ENCODE data around the gene WDR17. TPM values are rescaled to one million over a fixed set of nuclear protein-coding genes. Genes with fewer than 3 reads are reported as not detected.
A peak's percentile ranks its signal among the peaks of the same experiment; 100 is the strongest.

The WDR17 gene
- total and polyA plus RNA-seq, 8 donors, result 0.68 to 3.0 (median 2.2) TPM

- Histone ChIP-seq H3K27me3 (no peaks in the 10 kb centered on the region), H3K36me3 (no peaks in the 10 kb centered on the region), H3K4me1 (no peaks in the 10 kb centered on the region), H3K4me3 (no peak overlapping the region), H3K27ac (no peak overlapping the region), H3K9me3 (no peaks in the 10 kb centered on the region)
- intact Hi-C loops (cut with DNase I), result no loop called here
- DNase-seq, result no peak
- ATAC-seq, result no peak
- TF ChIP-seq CTCF (IDR thresholded peaks at IDR 0.05), result no peak
- FAIRE-seq, result no peak
Measured at GRCh38 chr4:176102414-176103063, 36.9 kb downstream of the WDR17 start.

GRCh38 chr4:176107695-176108094 is 42.1 kb downstream of the WDR17 start:
- DNase-seq (no peak), FAIRE-seq (no peak), ATAC-seq (no peak)
- TF ChIP-seq CTCF (IDR thresholded peaks at IDR 0.05), result no peak
- H3K4me1 ChIP-seq, result no peaks in the 10 kb centered on the region
- no peaks in the 10 kb centered on the region for H3K36me3 ChIP-seq
- no peaks in the 10 kb centered on the region for H3K9me3 ChIP-seq
- no peak overlapping the region for H3K27ac ChIP-seq
- intact Hi-C loops (cut with DNase I), result no loop called here
- H3K4me3 ChIP-seq, result no peak overlapping the region
- H3K27me3 ChIP-seq, result no peaks in the 10 kb centered on the region

GRCh38 chr4:176123710-176124407 is 58.2 kb downstream of the WDR17 start:
- 56 to 58% methylated on average over 4 of the region's 4 CpGs for WGBS, 2 donors
- intact Hi-C loops (cut with DNase I), result no loop called here
- Histone ChIP-seq H3K9me3 (no peaks in the 10 kb centered on the region), H3K27ac (no peak overlapping the region), H3K4me1 (no peaks in the 10 kb centered on the region), H3K27me3 (no peaks in the 10 kb centered on the region), H3K4me3 (no peak overlapping the region), H3K36me3 (no peaks in the 10 kb centered on the region)
- peak; percentile 25 to 44 (median 39) for TF ChIP-seq CTCF (IDR thresholded peaks at IDR 0.05)
- DNase-seq, result peak in 4 of 6 donors; percentile 6 to 31 (median 22)
- peak; percentile 61 to 82 (median 79) for ATAC-seq
- no peak for FAIRE-seq

- no peak for DNase-seq
- Histone ChIP-seq H3K9me3 (no peaks in the 10 kb centered on the region), H3K27me3 (no peaks in the 10 kb centered on the region), H3K4me3 (no peak overlapping the region), H3K4me1 (no peaks in the 10 kb centered on the region), H3K27ac (no peak overlapping the region), H3K36me3 (no peaks in the 10 kb centered on the region)
- no peak for FAIRE-seq
- TF ChIP-seq CTCF (IDR thresholded peaks at IDR 0.05), result no peak
- 87 to 89% methylated on average over 4 of the region's 4 CpGs for WGBS, 2 donors
- no peak for ATAC-seq
- intact Hi-C loops (cut with DNase I), result no loop called here
Measured at GRCh38 chr4:176125063-176125462, 59.4 kb downstream of the WDR17 start.

- no peak for TF ChIP-seq CTCF (IDR thresholded peaks at IDR 0.05)
- Histone ChIP-seq H3K27ac (no peak overlapping the region), H3K9me3 (no peaks in the 10 kb centered on the region), H3K4me1 (no peaks in the 10 kb centered on the region), H3K27me3 (no peaks in the 10 kb centered on the region), H3K4me3 (no peak overlapping the region), H3K36me3 (no peaks in the 10 kb centered on the region)
- FAIRE-seq, result no peak
- no peak for DNase-seq
- intact Hi-C loops (cut with DNase I), result no loop called here
- whole genome bisulfite sequencing, 2 donors, result 74 to 79% methylated on average over 2 of the region's 2 CpGs
- no peak for ATAC-seq
Measured at GRCh38 chr4:176134670-176135069, 69.0 kb downstream of the WDR17 start.

Measured in pancreas (tissue), 10 donors.